ENCODE measurements around the gene KTN1.

GRCh38 chr14:55540847-55541773 lies 38.9 kb upstream of the KTN1 start:
- no peak for TF ChIP-seq CTCF (IDR thresholded peaks at IDR 0.05; ENCODE audit: low read length)
- TF ChIP-seq EZH2 (IDR thresholded peaks at IDR 0.05; ENCODE audit: borderline replicate concordance, low read length), result no peak

Data from OCI-LY1 (cell line).